Activated CD4-positive, alpha-beta T cell treated with anti-CD3 and anti-CD28 coated beads, Interleukin-10, Interleukin-2, amounts not matched to agents 100 ng/mL and 50 ng/mL, durations not matched to agents 16 hours and 8 hours (primary cell): ENCODE data around the gene TSNAX.
"Not testable (repeated sequence)": the region's sequence is repeated elsewhere in the genome, so short reads cannot be mapped to it uniquely, and the experiment has no call there.

ENCODE experiments used
- DNase-seq: peaks from one replicate; pipeline ENCODE4 v3.0.0-alpha.2; 2020

The TSNAX gene

GRCh38 chr1:231528172-231529029 is at the start of gene TSNAX:
Gene TSNAX, plus strand, starts transcription at chr1:231528669. Its CDS starts 142 bp downstream, at chr1:231528811.
- peak; percentile 93 for DNase-seq

DNA sequence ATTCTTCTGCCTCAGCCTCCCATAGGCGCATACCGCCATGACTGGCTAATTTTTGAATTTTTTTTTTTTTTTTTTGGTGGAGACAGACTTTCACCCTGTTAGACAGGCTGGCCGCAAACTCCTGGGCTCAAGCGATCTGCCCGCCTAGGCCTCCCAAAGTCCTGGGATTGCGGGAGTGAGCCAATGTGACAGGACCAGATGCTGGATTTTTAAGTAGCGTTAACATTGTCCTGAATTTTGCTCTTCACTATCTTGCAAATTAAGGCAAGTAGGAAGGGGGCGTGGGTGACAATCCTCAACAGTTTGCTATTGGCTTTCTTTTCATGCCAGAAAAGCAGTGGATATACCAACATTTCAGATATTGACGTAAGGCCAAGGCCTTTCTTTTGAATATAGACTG is 49.7 kb upstream of the TSNAX start:
- DNase-seq: no peak

DNA sequence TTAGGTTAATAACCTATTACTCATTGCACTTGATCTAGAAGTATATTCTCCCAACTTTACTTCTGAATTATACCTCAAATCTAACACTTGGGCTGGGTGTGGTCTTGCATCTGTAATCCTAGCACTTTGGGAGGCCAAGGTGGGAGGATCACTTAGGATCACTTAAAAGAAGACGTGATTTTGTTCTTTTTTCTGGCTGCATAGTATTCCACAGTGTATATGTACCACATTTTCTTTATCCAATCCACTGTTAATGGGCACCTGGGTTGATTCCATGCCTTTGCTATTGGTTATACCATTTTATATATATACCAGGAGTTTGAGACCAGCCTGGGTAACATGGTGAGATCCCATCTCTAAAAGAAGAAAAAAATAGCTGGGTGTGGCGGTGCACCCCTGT is 48.5 kb upstream of the TSNAX start:
- no peak for DNase-seq

DNA sequence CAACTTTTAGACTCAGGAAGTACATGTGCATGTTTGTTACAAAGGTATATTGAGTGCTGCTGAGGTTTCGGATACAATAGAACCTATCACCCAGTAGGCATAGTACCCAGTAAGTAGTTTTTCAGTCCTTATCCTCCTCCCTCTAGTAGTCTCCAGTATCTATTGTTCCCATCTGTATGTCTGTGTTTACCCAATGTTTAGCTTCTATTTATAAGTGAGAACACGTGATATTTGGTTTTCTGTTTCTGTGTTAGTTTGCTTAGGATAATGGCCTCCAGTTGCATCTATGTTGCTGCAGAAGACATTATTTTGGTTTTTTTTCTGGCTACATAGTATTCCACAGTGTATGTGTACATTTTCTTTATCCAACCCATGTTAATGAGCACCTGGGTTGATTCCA is 47.2 kb upstream of the TSNAX start:
- DNase-seq: no peak

- DNase-seq: no peak
Measured at GRCh38 chr1:231485029-231485784, 43.3 kb upstream of the TSNAX start.

DNA sequence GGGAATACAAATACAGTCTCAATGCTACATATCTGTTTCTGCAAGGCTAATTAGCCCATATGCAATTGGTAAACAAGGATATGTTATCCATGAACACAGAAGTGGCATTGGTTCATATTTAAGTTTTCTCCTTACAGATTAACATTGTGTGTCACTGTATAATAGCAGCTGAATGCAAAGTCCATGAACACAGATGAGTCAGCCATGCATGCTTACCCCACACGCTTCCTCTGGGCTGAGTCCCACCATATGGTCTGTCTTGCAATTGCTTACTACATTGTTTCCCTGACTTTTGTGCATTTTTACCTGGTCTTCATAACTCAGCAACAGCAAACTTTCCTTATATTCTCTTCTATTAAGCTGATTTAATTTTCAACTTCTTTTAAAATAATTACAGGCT is 41.5 kb upstream of the TSNAX start:
- DNase-seq: no peak

DNA sequence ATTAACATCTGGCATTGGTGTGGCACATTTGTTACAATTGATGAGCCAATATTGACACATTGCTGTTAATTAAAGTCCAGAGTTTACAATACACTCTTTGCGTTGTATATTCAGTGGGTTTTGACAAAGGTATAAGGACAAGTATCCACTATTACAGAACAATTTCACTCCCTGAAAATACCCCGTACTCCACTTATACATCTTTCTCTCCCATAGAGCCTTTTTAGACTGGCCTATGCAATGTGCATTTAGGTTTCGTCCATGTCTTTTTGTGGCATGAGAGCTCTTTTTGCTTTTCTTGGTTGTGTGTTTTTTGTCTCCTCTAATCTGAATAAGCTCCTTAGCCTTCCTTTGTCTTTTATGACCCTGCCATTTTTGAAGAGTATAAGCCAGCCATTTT is 40.6 kb upstream of the TSNAX start:
- no peak for DNase-seq

- peak; percentile 19 for DNase-seq
Measured at GRCh38 chr1:231493421-231494185, 34.9 kb upstream of the TSNAX start.

DNA sequence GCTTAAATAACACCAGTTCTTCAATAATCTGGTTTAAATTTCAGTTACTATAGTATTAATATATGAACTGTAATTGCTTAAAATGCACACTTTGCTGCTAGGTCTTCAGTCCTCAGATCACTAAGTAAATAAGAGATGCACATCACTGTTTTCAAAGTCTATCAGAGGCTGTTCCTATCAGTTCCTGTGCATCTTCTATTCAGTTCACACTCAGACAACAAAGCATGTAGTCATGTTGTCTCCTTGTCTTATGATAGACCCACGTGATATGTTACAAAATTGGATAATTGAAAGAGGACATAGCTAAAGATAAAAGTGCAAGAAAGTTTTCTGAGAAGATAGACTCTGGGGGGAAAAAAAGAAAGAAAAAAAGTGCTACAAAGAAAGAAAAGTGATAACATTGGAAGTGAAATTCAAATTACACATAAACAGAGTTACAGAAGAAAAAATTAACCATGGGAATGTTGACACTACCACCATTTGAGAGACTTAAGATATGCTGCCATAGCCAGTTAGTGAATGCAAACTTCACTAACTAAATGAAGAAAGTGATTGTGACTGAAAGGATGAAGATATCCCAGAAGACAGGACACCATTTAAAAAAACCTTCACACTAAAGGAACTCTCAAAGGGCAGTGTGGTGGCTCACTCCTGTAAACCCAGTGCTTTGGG is 33.9 kb upstream of the TSNAX start:
- no peak for DNase-seq

GRCh38 chr1:231497629-231498152 is 30.8 kb upstream of the TSNAX start:
- no peak for DNase-seq

GRCh38 chr1:231499148-231499763 is 29.2 kb upstream of the TSNAX start:
- DNase-seq: no peak

- DNase-seq: no peak
Measured at GRCh38 chr1:231500666-231501065, 27.8 kb upstream of the TSNAX start.

DNA sequence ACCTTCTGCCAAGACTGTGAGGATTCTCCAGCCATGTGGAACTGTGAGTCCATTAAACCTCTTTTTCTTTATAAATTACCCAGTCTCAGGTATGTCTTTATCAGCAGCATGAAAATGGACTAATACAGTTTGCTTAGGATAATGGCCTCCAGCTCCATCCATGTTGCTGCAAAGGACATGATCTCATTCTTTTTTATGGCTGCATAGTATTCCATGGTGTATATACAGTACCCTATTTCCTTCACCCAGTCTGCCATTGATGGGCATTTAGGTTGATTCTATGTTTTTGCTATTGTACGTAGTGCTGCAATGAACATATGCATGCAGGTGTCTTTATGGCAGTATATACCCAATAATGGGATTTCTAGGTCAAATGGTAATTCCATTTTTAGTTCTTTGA is 25.3 kb upstream of the TSNAX start:
- not testable (repeated sequence) for DNase-seq

DNA sequence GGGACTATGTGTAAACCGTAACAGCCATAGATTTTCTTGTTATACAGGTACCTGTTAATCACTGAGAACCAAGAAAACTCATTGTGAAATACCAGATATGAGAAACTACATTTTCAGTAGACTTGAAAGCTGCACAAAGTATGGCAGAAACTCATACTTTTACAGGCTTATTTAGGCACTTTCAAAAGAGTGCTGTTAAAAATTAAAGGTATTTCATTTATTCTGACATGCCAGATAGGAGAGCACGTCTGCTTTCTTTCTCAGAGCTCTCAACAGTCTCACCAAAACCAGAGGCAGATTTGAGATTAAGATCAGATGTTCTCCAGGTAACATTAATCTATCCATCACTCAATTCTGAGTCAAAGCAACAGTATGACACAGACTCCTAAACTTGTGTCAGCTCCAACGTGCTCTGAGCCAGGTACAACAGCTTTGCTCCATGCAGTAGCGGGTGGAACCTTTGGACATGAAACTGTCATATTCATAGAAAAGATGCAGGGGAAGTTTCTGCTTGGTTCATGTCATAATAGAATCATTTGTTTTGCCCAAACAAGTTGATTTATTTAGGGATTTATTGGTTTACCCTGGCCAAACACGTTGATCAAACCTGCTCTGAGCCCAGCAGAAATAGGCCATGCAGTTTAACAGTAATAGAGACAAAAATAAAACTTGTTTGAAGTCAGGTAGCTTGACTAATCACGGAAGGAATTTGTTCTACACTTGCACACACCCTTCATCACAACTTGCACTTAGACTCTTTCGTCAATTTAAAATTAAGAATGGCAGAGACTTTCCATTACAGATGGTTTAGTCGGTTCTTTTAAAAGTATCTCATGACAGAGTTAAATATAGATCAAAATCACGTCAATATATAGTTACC is 20.8 kb upstream of the TSNAX start:
- DNase-seq: peak; percentile 38

- DNase-seq: no peak
Measured at GRCh38 chr1:231508497-231508896, 20.0 kb upstream of the TSNAX start.

GRCh38 chr1:231508941-231509340 is 19.5 kb upstream of the TSNAX start:
- DNase-seq: no peak

GRCh38 chr1:231512147-231512698 is 16.2 kb upstream of the TSNAX start:
- DNase-seq: no peak

DNA sequence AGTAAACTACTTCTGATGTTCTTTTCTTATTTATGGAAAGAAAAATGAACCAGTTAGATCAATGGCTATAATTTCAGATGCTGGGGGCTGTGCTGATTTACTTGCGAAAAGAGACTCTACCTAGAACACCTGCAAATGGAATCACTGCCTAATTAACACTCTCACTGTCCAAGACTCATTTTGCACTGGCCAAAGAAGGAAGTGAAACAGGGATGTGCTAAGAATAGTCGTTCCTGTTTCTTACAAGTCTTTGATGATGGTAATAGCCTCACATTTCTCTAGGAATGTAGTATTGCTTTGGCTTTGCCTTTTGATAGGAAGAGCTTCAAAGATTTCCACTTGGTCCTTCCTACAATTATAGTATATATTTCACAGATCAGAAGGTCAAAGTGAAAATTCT is 12.7 kb upstream of the TSNAX start:
- no peak for DNase-seq

DNA sequence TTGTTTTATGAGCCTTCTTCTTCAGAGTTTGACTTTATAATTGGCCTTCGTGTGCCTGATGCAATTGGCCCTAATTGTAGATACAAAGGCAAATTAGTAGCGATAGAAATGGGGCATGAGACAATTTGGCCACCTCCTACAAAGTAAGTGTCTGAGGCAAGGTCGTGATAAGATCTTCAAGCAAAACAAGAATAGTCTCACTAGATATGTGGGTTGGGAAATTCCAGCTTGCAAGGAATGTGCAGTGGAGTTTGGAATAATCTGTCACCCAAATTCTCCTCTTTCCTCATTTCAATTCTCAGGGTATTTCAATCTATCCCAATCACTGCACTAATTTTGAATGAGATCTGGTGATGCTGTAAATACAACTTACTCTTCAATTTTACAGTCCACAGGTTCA is 11.4 kb upstream of the TSNAX start:
- DNase-seq: no peak

GRCh38 chr1:231518485-231519034 is 9.9 kb upstream of the TSNAX start:
- DNase-seq: no peak
